ENCODE measurements around the gene ZBTB40. TPM values are rescaled to one million over a fixed set of nuclear protein-coding genes. Genes with fewer than 3 reads are reported as not detected.

ZBTB40 gene
- total RNA-seq, 6 experiments from 2014 or later = 8.8 to 12.2 (median 10.7) TPM

GRCh38 chr1:22488319-22488718 is 36.7 kb downstream of the ZBTB40 start:
- TF ChIP-seq CTCF (IDR thresholded peaks at IDR 0.05) = no peak
- Mint-ChIP-seq H3K9me3 (no peaks in the 10 kb centered on the region; the same call in 1 of the 2 replicates), H3K4me1 (ENCODE audit: low read depth) (no peaks in the 10 kb centered on the region), H3K27ac (no peak overlapping the region), H3K27me3 (ENCODE audit: insufficient read depth) (no peaks in the 10 kb centered on the region), H3K4me3 (no peak overlapping the region), H3K36me3 (ENCODE audit: low read depth) (peaks cover 23% of the 10 kb centered on the region; the same call in 1 of the 2 replicates)
- no peak for DNase-seq

DNA sequence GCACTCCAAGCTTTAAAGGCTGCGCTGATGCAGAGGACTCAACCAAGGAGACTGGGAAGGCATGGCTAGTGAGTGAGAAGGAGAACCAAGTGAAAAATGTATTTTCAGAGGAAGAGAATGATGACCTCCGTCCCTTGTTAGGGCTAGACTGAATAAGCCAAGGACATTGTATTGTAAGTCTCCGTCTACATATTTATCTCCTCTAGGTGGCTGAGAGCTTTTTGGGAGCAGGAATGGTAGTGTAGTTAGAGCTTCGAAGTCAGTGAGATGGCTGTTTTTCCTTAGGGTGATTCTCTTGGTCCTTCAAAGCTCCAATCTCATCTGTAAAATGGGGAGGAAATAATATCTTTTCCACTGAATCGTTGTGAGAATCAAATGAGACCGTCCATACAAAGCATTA is 37.6 kb downstream of the ZBTB40 start:
- H3K36me3 Mint-ChIP-seq (ENCODE audit: low read depth) = peaks cover 23% of the 10 kb centered on the region; the same call in 1 of the 2 replicates
- H3K27ac Mint-ChIP-seq = no peak overlapping the region
- H3K4me3 Mint-ChIP-seq = no peak overlapping the region
- no peaks in the 10 kb centered on the region for H3K27me3 Mint-ChIP-seq (ENCODE audit: insufficient read depth)
- no peak for DNase-seq
- H3K9me3 Mint-ChIP-seq = no peaks in the 10 kb centered on the region; the same call in 1 of the 2 replicates
- H3K4me1 Mint-ChIP-seq (ENCODE audit: low read depth) = no peaks in the 10 kb centered on the region
- no peak for TF ChIP-seq CTCF (IDR thresholded peaks at IDR 0.05)

DNA sequence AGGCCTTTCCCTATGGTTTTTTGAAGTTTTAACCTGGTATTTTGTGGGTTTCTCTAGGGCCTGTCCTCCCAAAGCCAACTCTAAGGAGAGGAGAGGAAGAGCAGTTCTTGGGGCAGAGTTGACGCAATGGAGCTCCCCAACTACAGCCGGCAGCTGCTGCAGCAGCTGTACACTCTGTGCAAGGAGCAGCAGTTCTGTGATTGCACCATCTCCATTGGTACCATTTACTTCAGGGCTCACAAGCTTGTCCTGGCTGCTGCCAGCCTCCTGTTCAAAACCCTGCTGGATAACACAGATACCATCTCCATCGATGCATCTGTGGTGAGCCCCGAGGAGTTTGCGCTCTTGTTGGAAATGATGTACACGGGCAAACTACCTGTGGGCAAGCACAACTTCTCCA is 38.2 kb downstream of the ZBTB40 start:
- no peak for DNase-seq
- H3K9me3 Mint-ChIP-seq = no peaks in the 10 kb centered on the region; the same call in 1 of the 2 replicates
- no peak for TF ChIP-seq CTCF (IDR thresholded peaks at IDR 0.05)
- peaks cover 18% of the 10 kb centered on the region; the same call in 1 of the 2 replicates for H3K36me3 Mint-ChIP-seq (ENCODE audit: low read depth)
- H3K27me3 Mint-ChIP-seq (ENCODE audit: insufficient read depth) = no peaks in the 10 kb centered on the region
- no peak overlapping the region for H3K27ac Mint-ChIP-seq
- H3K4me1 Mint-ChIP-seq (ENCODE audit: low read depth) = no peaks in the 10 kb centered on the region
- H3K4me3 Mint-ChIP-seq = no peak overlapping the region

- no peak for TF ChIP-seq CTCF (IDR thresholded peaks at IDR 0.05)
- H3K27ac Mint-ChIP-seq = no peak overlapping the region
- peaks cover 16% of the 10 kb centered on the region; the same call in 1 of the 2 replicates for H3K36me3 Mint-ChIP-seq (ENCODE audit: low read depth)
- no peak for DNase-seq
- H3K4me1 Mint-ChIP-seq (ENCODE audit: low read depth) = no peaks in the 10 kb centered on the region
- H3K9me3 Mint-ChIP-seq = no peaks in the 10 kb centered on the region; the same call in 1 of the 2 replicates
- no peak overlapping the region for H3K4me3 Mint-ChIP-seq
- no peaks in the 10 kb centered on the region for H3K27me3 Mint-ChIP-seq (ENCODE audit: insufficient read depth)
Observed at GRCh38 chr1:22490309-22490708, 38.7 kb downstream of the ZBTB40 start.

- Mint-ChIP-seq H3K4me3 (no peak overlapping the region), H3K4me1 (ENCODE audit: low read depth) (no peaks in the 10 kb centered on the region), H3K9me3 (no peaks in the 10 kb centered on the region), H3K27ac (no peak overlapping the region), H3K27me3 (ENCODE audit: insufficient read depth) (no peaks in the 10 kb centered on the region), H3K36me3 (ENCODE audit: low read depth) (peaks cover 15% of the 10 kb centered on the region; the same call in 1 of the 2 replicates)
- no peak for TF ChIP-seq CTCF (IDR thresholded peaks at IDR 0.05)
- DNase-seq = no peak
Observed at GRCh38 chr1:22491995-22492715, 40.5 kb downstream of the ZBTB40 start.
